Keratinocyte (primary cell): ENCODE results near the gene ARNT2.

Experiments used
- EZH2 ChIP-seq: IDR thresholded peaks from one replicate; pipeline ENCODE4 v1.6.1; 2012; ENCODE audit warnings: inconsistent platforms, mild to moderate bottlenecking, low read length, moderate library complexity
- TF ChIP-seq, protein P1 (sequence below), 3 experiments: IDR thresholded peaks in 1 of 3; conservative IDR thresholded peaks in 1 of 3; optimal IDR thresholded peaks in 1 of 3; 2 replicates in 2 of 3; 3 replicates in 1 of 3; pipeline versions ENCODE3 to v1.5.1; 2011; ENCODE audit warnings: low read length in 3 of 3, mild to moderate bottlenecking in 3 of 3, moderate library complexity in 2 of 3, control low read depth in 1 of 3, inconsistent platforms in 1 of 3; ENCODE audit not compliant: insufficient read depth in 2 of 3; ENCODE audit errors: extremely low read depth in 1 of 3

DNA sequence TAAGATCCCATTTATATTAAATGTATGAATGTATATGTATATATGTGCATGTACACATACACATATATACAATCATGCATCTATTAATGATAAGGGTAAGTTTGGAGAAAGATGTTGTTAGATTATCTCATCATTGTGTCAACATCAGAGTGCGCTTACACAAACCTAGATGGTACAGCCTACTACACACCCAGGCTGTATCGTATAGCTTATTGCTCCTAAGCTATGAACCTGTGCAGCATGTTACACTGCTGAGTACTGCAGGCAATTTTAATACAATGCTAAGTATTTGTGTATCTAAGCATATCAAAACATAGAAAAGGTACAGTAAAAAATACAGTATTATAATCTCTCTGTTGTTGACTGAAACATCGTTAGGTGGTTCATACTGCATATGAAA is 233.6 kb downstream of the ARNT2 start:
- TF ChIP-seq, protein P1, sequence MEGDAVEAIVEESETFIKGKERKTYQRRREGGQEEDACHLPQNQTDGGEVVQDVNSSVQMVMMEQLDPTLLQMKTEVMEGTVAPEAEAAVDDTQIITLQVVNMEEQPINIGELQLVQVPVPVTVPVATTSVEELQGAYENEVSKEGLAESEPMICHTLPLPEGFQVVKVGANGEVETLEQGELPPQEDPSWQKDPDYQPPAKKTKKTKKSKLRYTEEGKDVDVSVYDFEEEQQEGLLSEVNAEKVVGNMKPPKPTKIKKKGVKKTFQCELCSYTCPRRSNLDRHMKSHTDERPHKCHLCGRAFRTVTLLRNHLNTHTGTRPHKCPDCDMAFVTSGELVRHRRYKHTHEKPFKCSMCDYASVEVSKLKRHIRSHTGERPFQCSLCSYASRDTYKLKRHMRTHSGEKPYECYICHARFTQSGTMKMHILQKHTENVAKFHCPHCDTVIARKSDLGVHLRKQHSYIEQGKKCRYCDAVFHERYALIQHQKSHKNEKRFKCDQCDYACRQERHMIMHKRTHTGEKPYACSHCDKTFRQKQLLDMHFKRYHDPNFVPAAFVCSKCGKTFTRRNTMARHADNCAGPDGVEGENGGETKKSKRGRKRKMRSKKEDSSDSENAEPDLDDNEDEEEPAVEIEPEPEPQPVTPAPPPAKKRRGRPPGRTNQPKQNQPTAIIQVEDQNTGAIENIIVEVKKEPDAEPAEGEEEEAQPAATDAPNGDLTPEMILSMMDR (optimal IDR thresholded peaks at IDR 0.05 in 1 of 3, IDR thresholded peaks at IDR 0.05 in 1 of 3, conservative IDR thresholded peaks at IDR 0.05 in 1 of 3; ENCODE audit: extremely low read depth in 1 of 3, insufficient read depth in 2 of 3, low read length in 3 of 3): no peak
- TF ChIP-seq EZH2: no peak
